ENCODE measurements around the gene MINDY3.

DNA sequence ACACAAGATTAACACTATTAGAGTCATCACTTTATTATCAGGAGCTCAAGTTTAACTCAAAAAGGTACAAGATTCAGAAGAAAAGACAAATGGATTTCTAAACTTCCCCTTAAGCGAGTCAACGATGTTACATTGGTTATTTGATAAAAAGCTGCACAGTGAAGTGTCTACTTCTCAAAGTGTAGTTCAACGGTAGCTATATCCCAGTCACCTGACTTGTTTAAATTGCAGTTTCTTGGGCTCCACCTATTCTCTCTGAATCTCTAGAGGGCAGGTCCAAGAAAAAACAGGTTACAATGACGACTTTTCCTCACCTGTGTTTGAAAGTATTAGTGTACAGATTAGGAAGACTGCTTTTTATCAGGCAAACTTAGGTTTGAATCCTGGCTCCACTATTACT lies 16.6 kb downstream of the MINDY3 start:
- TF ChIP-seq, protein P1, sequence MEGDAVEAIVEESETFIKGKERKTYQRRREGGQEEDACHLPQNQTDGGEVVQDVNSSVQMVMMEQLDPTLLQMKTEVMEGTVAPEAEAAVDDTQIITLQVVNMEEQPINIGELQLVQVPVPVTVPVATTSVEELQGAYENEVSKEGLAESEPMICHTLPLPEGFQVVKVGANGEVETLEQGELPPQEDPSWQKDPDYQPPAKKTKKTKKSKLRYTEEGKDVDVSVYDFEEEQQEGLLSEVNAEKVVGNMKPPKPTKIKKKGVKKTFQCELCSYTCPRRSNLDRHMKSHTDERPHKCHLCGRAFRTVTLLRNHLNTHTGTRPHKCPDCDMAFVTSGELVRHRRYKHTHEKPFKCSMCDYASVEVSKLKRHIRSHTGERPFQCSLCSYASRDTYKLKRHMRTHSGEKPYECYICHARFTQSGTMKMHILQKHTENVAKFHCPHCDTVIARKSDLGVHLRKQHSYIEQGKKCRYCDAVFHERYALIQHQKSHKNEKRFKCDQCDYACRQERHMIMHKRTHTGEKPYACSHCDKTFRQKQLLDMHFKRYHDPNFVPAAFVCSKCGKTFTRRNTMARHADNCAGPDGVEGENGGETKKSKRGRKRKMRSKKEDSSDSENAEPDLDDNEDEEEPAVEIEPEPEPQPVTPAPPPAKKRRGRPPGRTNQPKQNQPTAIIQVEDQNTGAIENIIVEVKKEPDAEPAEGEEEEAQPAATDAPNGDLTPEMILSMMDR (IDR thresholded peaks at IDR 0.05; ENCODE audit: borderline replicate concordance, extremely low read depth, low read length, poor library complexity, severe bottlenecking): no peak
- no peak for TF ChIP-seq EZH2 (IDR thresholded peaks at IDR 0.05; ENCODE audit: borderline replicate concordance, low read depth, low read length, severe bottlenecking)
